GM12865 (cell line): ENCODE data around the gene CST8.
"Not testable (repeated sequence)": the region's sequence is repeated elsewhere in the genome, so short reads cannot be mapped to it uniquely, and the experiment has no call there.

Experiments used
- DNase-seq: peaks from one replicate; pipeline ENCODE4 v3.0.0; 2010; ENCODE audit warnings: low read depth
- H3K4me3 ChIP-seq: 2 replicates; pipeline ENCODE4 v1.5.1; 2011; ENCODE audit warnings: mild to moderate bottlenecking, low read depth, low read length, control low read depth
- TF ChIP-seq, protein P1 (sequence below): IDR thresholded peaks from 2 replicates; pipeline ENCODE4 v1.5.1; 2011; ENCODE audit warnings: low read length, control low read depth, low read depth, inconsistent platforms; ENCODE audit not compliant: insufficient read depth; ENCODE audit errors: missing control alignments

The CST8 gene

DNA sequence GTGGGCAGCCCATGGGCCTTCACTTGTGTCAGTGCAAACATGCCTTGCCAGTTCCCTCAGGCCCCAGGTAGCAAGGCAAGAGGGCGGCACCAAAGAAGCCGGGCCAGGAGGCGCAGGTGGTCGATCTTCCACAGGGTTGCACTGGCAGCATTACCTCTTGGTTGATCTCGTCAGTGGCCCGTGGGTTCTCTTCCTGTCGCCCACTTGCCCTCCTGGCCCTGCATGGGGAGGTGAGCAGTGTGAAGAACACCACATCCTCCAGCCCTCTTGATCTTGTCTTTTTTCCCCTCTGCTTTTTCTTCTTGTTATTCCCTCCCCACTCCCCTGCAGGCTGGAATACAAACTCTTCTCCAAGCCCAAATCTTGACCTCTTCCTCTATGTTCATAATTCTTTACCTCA lies 35.3 kb upstream of the CST8 start:
- TF ChIP-seq, protein P1, sequence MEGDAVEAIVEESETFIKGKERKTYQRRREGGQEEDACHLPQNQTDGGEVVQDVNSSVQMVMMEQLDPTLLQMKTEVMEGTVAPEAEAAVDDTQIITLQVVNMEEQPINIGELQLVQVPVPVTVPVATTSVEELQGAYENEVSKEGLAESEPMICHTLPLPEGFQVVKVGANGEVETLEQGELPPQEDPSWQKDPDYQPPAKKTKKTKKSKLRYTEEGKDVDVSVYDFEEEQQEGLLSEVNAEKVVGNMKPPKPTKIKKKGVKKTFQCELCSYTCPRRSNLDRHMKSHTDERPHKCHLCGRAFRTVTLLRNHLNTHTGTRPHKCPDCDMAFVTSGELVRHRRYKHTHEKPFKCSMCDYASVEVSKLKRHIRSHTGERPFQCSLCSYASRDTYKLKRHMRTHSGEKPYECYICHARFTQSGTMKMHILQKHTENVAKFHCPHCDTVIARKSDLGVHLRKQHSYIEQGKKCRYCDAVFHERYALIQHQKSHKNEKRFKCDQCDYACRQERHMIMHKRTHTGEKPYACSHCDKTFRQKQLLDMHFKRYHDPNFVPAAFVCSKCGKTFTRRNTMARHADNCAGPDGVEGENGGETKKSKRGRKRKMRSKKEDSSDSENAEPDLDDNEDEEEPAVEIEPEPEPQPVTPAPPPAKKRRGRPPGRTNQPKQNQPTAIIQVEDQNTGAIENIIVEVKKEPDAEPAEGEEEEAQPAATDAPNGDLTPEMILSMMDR, result no peak
- no peak for DNase-seq
- H3K4me3 ChIP-seq, result no peak overlapping the region

DNA sequence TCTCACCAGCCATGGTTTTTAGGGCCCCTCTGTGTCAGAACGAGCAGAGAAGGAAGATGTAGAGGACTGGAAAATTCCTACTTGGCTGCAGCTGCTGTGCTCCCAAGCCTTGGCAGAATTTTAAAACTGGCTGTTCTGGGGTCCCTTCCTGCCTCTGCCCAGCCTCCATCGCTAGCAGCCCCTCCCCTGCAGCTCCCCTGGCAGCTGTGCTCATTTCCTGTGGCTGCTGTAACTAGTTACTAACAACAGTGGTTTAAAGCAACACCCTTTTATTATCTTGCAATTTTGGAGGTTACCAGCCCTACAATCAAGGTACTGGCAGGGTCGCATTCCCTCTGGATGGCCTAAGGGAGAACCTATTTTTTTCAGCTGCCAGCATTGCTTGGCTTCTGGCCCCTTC lies 34.5 kb upstream of the CST8 start:
- DNase-seq, result no peak
- H3K4me3 ChIP-seq, result no peak overlapping the region
- TF ChIP-seq, protein P1, result no peak

DNA sequence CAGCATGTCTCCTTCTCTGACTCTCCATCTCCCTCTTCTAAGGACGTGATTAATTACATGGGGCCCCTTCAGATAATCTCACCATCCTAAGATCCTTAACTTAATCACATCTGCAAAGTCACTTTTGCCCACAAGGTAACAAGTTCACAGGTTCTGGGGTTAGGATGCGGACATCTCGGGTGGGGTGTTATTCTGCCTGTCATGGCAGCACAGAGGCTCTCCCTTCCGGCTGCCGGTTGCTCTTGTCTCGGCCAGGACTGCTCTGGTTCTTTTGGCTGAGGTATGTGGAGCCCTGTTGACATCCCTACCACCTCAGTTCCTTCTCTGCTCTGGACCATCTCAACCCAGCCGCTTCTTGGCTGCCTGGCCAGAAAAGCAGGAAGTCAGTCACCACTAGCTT lies 34.0 kb upstream of the CST8 start:
- H3K4me3 ChIP-seq, result no peak overlapping the region
- TF ChIP-seq, protein P1, result no peak
- no peak for DNase-seq

DNA sequence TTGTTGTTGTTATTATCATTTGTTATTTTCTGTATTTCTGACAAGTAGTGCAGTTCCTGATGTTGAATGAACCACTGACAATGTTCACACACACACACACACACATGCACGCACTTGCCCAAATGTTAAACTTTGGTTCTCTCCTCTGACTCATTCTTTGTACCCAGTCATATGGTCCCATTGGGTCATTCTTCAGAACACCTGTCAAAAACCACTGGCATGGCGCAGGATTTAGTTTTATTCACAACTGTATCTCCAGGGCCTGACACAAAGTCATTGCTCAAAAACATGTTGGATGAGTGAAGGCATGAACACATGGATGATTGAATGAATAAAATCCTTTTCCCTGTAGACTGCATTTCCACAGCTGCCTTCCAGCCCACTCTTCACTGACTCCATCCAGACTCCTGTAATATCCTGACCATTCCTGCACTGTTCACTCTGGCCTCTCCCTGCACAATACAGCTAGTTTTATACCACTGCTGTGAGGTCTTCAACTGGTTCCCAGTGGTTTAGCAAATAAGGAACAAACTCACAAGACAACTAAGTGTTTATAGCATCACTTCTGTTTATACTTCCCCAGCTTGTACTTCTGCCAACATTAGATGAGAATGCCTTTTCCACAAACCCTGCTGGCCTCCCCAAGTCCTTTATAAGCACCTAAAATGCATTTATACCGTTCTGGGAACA lies 31.3 kb upstream of the CST8 start:
- no peak overlapping the region for H3K4me3 ChIP-seq
- TF ChIP-seq, protein P1, result no peak
- DNase-seq, result no peak

DNA sequence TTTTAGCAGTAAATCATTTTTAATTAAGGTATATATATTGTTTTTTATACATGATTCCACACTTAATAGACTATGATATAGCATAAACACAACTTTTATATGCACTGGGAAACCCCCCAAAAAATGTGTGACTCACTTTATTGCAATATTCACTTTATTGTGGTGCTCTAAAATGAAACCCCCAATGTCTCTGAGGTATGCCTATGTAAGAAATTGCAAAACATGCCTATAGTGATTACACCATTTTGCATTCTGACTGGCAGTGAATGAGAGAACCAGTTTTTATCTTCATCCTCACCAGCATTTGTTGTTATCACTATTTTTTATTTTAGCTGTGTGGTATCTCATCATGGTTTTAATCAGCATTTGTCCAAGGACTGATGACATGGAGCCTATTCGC lies 29.7 kb upstream of the CST8 start:
- no peak for DNase-seq
- TF ChIP-seq, protein P1, result no peak
- H3K4me3 ChIP-seq, result no peak overlapping the region

DNA sequence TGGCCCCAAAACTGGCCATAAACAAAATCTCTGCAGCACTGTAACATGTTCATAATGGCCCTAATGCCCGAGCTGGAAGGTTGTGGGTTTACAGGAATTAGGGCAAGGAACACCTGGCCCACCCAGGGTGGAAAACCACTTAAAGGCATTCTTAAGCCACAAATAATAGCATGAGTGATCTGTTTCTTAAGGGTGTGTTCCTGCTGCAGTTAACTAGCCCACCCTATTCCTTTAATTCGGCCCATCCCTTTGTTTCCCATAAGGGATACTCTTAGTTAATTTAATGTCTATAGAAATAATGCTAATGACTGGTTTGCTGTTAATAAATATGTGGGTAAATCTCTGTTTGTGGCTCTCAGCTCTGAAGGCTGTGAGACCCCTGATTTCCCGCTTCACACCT lies 24.0 kb upstream of the CST8 start:
- DNase-seq, H3K4me3 ChIP-seq: not testable (repeated sequence)

DNA sequence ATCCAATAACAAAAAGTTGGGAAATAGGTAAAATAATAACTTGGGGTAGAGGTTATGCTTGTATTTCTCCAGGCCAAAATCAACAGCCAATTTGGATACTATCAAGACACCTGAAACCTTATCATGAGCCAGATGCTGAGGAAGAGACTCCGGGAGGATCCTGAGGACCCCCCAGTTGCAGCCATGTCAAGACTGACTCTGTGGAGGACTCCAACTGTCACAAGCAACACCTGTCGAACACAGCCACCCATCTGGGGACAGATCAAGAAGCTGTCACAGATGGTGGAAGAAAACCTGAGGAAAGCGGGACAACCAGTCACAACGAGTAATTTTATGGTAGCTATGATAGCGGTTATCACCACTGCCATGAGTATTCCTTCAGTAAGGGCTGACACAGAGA lies 18.6 kb upstream of the CST8 start:
- not testable (repeated sequence) for H3K4me3 ChIP-seq, DNase-seq

DNA sequence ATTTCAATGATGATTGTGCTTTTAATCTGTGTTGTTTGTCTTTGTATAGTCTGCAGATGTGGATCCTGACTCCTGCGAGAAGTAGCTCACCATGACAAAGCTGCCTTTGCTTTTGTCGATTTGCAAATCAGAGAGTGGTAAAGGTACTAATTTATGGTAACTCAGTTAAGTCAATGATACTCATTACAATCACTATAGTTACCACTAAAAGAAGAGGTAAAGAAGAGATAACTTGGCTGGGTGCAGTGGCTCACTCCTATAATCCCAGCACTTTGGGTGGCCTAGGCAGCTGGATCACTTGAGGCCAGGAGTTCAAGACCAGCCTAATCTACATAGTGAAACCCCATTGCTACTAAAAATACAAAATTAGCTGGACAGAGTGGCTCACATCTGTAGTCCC lies 17.6 kb upstream of the CST8 start:
- not testable (repeated sequence) for DNase-seq, H3K4me3 ChIP-seq

DNA sequence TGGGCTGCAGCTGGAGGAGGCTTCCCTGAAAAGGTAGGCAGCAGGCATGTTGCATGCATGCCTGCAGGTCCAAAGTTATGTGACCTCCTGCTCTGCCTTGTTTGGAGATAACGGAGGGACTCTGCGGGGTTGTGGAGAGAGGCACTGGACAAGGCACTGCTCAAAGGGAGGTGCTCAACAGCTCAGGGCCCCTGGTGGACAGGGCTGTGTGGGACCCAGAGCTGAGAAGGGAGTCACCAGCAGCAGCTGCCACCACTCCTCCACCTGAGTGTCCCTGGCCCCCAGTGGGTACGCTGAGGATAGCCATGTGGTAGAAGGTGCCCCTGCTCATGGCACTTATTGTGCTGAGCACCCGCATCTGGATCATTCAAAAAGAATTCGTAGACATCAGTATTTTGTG lies 15.5 kb upstream of the CST8 start:
- TF ChIP-seq, protein P1, result no peak
- no peak overlapping the region for H3K4me3 ChIP-seq
- no peak for DNase-seq
